GM11168 (cell line): ENCODE data around the gene PRPF8.

ENCODE experiments used
- in situ Hi-C: fragments of 300-500 bp; cut with MboI; formaldehyde crosslinking; loops from one replicate; pipeline ENCODE4 v1.12.0; 2022; ENCODE audit warnings: low sequenced_read_pairs; ENCODE audit not compliant: unreplicated experiment

PRPF8 gene

DNA sequence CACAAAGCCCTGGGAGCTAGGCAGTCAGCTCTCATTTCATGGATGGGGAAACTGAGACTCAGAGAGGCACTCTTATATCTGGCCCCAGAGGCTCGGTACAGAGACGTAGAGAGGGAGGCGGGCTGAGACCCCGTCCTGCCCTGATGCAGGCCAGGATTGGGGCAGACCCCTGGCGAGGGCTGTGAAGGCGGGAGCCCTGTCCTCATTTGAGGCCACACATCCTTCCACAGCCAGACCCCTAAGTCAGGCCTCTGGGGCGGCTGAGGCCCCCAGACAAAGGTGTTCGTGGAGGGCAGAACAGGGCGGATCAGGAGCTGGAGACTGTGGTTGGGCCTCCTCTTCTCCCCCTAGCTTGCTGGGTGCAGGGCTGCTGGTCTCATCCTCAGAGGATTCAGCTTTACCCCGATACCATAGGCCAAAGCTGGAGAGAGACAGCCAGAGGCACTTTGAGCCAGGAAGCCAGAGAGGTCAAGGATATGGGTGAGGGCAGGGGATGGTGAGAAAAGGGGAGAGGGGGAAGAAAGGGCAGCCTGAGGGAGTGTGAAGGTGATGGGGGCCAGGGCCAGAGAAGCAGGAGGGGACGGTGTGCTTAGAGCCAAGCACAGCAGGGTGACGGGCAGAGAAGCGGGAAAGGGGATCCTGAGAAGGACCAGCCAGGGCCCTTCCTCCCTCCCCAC is 38.3 kb downstream of the PRPF8 start:
- in situ Hi-C loops, result loop anchor here (10.0 kb wide), 1 partner anchor 272 kb away; no protein-coding TSS in a partner anchor

DNA sequence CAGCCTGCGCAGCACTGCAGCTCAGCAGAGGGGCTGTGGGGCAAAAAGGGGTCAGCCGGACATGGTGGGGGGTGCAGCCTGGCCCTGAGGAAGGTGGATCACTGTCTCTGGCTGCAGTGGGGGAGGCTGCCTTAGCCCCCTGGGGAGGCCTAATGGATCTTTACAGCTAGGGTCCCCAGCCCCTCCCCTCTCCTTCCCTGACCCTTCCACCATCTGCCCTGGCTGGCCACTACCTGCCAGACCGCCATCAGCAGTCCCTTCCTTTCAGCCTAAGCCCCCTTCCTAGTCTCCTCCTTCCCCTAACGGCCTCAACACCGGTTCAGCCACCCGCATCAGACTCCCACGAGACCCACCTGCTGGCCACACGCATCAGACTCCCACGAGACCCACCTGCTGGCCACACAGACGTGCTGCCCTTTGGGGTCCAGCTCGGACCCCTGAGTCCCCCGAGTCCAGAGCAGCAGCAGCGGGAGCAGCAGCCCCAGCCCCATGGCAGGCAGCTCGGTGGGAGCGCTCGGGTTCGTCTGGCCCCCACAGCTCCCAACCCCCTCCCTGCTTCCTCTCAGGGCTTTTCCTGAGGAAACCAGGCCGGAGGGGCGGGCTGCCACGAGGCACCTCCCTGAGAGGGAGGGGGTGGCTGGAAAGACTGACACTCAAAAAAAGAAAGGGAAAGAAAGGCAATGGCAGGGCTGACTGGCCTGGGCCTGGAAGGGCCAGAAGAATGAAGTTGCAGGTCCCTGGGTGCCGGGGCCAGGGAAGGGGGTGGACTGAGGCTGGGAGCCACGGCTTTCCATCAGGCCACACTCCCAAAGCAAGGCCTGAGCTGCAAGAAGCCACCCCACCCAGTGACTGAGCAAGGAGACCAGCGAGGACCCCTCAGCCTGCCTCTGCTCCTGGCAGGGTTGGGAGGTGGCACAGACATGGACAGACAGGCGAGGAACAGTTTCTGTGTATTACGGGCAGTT is 39.2 kb downstream of the PRPF8 start, which contains the start of gene SCARF1:
Gene SCARF1, minus strand, starts transcription at position 526 of the 965 bp plus-strand sequence. Its CDS starts 35 bp downstream, at position 491.
- in situ Hi-C loops, result loop anchor here (10.0 kb wide), 1 partner anchor 271 kb away; no protein-coding TSS in a partner anchor

DNA sequence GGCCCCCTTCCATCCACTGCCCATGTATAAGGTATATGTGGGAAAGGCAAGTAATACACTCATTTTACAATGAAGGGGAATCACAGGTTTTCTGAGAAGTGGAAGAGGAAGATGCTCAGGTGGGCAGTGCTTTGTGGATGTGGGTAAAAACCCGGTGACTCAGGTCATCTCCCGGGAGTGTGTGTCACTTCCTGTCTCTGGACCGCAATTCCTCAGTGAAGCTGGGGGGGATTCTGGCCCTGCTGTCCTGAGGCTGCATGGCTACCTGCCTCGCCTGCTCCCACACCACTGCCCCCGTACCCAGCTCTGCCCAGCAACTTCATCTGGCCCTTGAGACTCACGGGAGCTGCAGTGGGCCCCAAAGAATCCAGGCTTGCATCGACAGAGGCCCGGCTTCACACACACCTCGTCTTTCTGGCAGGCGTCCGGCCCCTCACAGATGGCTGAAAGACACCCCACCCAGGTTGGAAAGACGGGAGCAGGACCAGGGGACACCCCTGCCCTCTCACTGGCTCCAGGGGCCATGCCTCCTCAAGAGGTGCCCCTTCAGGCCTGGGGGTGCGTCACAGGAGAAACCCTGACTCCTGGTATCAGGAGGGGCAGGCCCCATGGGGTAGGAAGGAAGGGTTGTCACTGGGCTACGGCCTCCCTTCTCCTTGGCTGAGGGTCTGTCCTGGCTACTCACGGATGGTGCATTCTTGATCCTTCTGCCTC is 40.0 kb downstream of the PRPF8 start:
- in situ Hi-C loops, result loop anchor here (10.0 kb wide), 1 partner anchor 270 kb away; no protein-coding TSS in a partner anchor

DNA sequence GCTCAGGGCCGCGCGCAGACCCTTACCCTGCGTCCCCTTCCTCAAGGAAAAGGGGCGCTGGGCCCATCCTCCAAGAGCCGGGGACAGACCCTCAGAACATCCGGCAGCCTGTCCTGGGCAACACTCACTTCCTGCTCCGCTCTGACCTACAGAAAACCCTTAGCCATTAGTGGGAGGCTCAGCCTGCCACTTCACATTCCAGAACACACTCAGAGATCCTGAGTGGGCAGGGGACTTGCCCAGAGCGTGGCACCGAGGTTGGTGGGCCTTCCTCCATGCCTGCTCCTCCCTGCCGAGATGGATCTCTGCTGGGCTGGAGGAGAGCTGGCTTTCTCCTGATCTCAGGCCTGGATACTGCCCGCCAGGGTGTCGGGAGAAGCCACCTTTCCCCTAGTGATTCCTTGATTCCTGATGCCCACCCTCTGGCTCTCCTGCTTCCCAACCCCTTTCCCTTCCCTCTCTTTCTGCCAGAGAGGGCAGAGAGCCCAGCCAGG is 40.6 kb downstream of the PRPF8 start:
- in situ Hi-C loops, result loop anchor here (10.0 kb wide), 1 partner anchor 269 kb away; no protein-coding TSS in a partner anchor

DNA sequence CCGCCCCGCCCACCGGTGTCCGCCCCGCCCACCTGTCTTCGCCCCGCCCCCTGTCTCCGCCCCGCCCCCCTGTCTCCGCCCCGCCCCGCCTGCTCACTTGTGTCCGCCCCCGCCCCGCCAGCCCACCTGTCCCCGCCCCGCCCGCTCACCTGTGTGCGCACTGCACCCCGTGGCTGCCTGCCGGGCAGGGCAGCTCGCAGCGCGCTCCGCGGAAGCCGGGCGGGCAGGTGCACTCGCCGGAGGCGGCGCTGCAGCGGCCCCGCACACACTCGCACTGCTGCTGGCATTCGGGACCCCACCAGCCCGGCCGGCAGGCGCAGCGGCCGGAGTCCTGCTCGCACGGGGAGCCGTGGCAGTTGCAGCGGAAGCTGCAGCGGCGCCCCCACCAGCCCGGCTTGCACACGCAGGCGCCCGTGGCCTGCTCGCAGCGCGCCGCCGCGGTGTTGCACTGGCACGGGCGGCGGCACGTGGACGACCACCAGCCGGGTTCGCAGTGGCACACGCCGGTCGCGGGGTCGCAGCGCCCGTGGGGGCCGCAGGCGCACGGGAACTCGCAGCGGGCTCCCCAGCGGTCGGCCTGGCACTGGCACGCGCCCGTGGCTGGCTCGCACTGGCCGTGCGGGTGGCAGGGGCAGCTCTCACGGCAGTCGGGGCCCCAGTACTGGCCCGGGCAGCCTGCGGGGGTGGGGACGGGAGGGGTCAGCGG is 41.2 kb downstream of the PRPF8 start:
- in situ Hi-C loops, result loop anchor here (10.0 kb wide), 1 partner anchor 269 kb away; no protein-coding TSS in a partner anchor

DNA sequence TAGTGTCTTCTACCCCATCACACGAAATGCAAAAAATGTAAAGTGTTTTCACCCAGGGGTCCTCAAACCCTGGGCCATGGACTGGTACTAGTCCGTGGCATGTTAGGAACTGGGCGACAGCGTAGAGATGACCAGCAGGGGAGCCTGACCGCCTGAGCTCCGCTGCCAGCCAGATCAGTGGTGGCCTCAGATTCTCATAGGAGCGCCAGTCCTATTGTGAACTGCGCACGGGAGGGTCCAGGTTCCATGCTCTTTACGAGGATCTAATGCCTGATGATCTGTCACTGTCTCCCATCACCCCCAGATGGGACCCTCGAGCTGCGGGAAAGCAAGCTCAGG is 43.6 kb downstream of the PRPF8 start:
- in situ Hi-C loops, result loop anchor here (10.0 kb wide), 1 partner anchor 266 kb away; no protein-coding TSS in a partner anchor

DNA sequence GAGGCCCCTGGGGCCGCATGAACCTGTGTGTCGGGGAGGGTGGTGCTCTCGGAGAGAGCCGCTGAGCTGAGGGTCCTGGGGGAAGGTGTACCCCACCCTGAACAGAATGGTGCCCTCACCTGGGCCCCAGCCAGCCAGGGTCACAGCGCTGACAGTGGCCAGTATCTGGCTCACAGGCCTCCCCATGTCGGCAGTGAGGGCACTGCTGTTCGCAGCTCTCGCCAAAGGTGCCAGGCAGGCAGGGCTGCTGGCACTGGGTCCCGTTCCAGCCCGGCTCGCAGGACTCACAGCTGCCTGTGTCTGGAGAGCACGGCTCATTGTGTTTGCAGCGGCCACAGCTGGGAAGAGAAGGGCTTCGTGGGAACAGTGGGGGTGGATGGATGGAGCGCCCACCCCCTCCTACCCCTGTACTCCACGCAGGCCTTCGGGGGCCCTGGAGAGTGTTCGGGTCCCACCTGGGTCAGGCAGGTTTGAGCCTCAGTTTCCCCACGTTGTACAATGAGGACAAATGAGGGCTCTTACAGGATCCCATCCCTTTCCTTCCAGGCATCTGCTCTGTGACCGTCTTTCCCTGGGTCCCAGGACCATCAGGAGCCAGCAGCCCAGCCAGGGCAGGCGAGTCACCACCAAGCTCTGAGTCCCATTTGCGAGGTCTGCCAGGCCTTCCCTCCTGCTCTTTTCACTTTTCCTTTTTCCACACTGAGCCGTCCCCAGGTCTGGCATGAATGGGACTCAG is 44.2 kb downstream of the PRPF8 start:
- in situ Hi-C loops, result loop anchor here (10.0 kb wide), 1 partner anchor 266 kb away; no protein-coding TSS in a partner anchor

DNA sequence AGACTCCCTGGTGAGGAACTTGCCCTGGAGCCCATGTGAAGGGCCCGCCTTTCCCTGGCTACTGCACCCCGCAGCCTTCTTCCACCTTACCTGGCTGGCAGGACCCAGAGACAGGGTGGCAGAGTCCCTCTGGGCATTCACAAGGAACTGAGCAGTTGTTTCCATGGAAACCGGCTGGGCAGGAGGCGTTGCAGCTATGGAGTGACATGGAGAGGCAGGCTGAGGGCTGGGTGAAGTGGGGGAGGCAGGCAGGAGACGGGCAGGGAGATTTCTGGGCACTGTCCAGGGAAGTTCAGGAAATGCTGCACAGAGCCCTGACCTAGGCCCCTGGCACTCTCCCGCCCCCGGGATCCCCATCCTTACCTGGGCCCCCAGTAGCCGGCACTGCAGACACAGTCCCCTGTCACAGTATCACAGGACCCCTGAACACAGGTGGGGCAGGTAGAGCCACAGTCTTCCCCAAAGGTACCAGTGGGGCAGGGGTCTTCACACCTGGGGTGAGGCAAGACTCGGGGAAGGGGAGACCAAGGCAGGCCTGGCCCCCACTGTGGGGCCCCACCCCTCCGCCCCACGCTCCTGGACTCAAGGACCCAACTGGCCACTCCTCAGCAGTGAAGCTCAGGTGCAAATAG is 45.0 kb downstream of the PRPF8 start:
- in situ Hi-C loops, result loop anchor here (10.0 kb wide), 1 partner anchor 265 kb away; no protein-coding TSS in a partner anchor

DNA sequence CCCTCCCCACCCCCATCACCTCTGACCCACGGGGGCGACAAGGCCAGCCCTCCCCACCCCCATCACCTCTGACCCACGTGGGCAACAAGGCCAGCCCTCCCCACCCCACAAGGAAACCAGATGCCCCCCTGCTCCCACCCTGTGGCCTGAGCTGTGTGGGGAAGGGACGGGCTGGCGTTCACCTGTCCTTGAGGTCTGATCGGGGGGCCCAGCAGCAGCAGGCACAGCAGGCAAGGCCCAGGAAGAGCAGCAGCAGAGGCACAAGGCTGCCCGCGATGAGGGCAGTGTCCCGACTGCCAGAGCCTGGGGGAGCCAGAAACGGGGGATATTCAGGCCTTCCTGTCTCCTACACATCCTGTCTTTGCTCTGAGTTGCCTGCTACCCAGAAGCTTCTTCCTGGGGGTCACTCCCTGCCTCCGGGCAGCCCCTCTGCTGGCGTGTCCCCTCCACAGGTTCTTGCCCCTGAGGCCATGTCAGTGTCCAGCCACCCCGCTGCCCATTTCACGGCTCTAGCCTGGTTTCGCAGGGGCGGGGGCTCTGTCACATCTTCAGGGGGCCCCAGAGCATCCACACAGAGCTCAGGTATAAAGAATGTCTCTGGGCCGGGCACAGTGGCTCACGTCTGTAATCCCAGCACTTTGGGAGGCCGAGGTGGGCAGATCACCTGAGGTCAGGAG is 45.9 kb downstream of the PRPF8 start:
- in situ Hi-C loops, result no loop called here

DNA sequence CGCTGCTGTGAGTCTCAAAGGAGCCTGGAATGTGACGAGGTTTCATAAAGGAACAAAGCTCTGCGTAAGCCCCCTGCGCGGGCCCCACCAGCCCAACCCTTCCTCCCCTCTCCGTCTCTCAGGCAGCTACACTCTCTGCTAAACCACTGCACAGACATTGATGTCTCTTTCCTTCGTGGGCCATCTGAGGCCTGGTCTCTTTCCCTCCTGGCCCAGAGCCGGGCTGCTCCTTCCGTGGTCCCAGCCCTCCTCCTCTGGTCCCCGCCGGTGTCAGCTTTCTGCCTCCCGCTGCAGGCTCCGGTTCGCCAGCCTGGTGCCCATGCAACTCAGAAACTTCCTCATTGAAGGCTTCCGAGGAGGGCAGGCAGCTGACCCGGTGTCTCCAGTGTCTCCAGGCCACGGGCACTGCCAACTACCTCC is 46.5 kb downstream of the PRPF8 start:
- in situ Hi-C loops, result no loop called here

DNA sequence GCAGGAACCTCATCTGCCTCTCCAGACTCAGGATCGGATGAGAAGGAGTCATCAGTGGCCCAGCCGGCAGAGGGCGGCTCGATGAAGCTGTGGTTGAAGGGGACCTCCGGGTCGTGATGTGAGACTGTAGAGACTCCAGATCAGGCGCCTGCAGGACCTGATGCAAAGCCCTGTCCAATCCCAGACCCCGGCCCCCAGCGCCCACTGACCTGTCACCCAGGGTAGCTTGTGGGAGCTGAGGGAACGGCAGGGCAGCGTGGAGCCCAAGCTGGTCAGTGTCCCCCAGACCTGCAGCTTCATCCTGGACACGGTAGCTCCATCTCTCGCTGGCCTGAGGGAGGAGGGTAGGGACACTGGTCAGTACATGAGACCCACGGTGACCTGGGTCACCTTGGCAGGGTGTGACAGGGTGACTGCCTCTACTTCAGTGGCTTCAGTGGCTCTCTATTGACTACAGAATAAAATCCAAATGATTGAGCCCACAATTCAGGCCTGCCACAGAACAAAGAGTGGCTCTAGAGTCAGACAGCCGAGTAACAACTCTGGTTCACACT is 47.9 kb downstream of the PRPF8 start:
- in situ Hi-C loops, result no loop called here

DNA sequence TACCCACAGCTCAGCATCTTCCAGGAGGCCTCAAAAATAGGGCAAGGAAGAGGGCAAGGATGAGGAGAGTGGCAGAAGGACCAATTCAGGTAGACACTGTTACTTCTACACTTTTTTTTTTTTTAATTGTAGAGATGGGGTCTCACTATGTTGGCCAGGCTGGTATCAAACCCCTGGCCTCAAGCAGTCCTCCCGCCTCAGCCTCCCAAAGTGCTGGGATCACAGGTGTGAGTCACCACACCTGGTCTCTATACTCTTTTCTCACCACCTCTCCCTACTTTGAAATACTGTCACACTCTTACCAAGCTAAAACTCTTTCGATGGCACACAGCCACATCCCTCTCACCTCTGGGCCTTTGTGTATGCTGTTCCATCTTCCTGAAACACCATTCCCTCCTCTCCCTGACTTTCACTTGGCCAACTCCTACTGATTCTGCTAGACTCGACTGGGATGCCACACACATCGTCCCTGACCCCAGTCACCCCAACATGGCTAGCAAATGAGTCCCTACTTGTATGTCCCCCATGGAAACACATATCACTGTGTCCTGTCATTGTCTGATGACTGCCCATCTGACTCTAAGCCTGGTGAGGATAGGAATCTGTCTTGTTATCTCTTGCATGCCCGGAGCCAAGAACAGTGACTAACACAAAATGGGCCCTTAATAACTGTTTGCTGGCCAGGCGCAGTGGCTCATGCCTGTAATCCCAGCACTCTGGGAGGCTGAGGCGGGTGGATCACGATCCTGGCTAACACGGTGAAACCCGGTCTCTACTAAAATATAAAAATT is 48.8 kb downstream of the PRPF8 start:
- in situ Hi-C loops, result no loop called here

DNA sequence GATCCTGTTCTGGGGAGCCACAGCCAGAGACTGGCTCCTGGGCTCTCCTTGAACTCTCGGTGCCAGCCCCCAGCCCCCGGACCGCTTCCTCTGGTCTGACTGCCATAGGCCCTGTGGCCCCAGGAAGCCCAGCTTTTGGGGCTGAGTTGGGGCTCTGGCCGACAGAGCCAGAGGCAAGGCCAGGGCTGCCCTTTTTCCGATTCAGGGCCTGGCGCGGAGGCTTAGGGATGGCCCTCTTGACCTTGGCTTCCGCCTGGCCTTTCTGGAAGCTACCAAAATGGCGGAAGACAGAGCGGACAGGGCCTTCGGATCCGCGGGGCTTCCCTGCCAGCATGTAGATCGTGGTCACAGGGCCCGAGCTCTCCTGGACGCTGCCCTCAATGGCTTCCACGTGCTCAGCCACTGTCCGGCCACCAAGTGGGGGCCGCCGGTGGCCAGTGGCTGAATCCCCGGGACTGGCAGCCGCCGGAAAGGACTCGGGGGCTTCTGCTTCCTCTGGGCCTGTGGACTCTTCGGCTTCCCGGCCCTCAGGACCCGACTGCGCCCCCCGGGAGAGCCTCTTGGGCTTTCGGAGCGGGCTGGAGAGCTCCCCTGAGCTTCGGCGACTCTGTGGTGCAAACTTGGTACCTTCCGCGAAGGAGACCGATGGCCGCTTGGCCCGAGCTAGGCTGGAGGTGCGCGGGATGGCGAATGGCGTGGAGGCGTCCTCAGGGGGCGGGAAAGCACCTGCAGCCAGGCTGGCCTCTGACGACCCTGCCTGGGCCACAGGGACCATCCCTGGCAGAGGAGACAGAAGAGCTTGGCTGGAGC is 49.6 kb downstream of the PRPF8 start:
- in situ Hi-C loops, result loop anchor here (5.0 kb wide), 1 partner anchor 58 kb away; no protein-coding TSS in a partner anchor

DNA sequence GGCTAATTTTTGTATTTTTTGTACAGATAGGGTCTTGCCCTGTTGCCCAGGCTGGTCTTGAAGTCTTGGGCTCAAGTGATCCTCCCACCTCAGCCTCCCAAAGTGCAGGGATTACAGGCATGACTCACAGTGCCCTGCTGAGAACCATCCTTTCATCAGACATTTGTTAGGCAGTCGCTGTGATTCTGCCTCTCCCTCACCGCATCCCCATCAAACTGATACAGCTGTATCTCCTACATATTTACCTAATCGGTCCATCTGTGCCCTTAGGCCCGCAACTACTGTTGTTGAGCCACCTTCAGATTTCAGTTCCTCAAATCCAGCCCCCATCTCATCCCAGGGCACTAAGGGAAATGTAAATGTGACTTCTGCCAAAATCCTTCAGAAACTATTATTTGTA is 54.0 kb downstream of the PRPF8 start:
- in situ Hi-C loops, result loop anchor here (5.0 kb wide), 1 partner anchor 53 kb away; no protein-coding TSS in a partner anchor

DNA sequence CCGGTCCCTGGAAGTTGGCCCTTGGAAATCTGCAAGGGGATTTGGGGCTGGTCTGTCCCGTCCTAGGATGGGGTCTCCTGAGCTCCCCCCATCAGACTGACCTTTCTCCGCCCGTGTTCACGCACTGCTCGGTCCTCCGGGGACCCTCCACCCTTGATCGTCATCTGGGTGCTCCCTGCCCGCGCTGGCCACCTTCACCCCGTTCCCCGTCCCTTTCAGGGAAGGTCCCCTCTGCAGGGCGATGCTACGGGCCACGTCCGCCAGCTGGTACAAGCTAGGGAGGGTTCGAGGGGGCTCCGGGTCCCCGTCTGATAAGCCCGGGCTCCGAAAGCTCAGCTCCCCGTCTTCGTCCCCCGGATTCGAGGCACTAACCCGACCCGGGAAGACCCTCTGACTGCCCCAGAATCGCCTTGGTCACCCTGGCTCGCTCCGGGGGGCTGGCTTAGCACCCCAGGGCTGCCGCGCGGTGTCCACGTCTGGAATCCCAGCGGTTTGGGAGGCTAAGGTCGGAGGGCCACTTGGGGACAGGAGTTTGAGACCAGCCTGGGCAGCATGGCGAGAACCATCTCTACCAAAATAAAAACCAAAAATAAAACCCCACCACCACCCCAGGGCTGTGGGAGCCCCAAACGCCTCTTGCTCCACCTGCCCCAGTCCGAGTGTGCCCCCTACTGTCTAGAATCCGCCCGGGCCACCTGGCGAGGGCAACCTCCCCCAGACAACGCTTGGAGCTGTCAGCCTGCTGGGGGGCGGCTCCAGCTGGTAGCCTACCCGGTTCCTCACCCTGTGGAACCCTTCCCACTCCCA is 55.0 kb downstream of the PRPF8 start:
- in situ Hi-C loops, result loop anchor here (5.0 kb wide), 1 partner anchor 52 kb away; no protein-coding TSS in a partner anchor
